ENCODE data around the gene MCFD2. TPM values are rescaled to one million over a fixed set of nuclear protein-coding genes. Genes with fewer than 3 reads are reported as not detected.

The MCFD2 gene
- total and polyA plus RNA-seq, 2 donors (not counting 1 experiment from before 2014, with no cell fraction given): 31.6 to 53.3 TPM

DNA sequence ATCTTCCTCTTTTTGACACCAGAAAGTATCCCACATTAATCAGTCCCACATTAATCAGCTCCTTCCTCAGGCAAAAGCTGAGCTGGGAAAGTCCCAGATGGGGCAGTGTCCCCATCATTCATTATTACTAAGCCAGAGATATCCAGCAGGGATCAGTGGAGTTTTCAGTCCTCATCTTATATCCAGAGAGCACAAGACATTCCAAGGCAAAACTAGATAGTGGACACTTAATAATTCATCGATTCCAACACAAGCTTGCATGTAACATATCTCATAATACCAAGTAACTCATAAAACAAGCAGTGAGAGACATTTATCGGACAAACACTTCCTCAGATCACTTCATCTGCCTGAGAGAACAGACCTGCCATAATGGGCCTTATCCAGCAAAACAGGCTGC, 53.1 kb downstream of the MCFD2 start:
- no peak overlapping the region for H2AFZ ChIP-seq (ENCODE audit: insufficient read depth, low read depth, low read length, poor library complexity, severe bottlenecking)
- H3K36me3 ChIP-seq (replicated peaks in 1 of 2; ENCODE audit: control extremely low read depth in 1 of 2, control insufficient read depth in 1 of 2, extremely low read depth in 1 of 2, insufficient read depth in 2 of 2, low read length in 1 of 2): no peaks in the 10 kb centered on the region
- ChIA-PET CTCF (no interaction called here), POLR2A (interaction anchor here (0.6 kb wide), 1 partner anchor 401 kb away, joined by 3 read pairs; no protein-coding TSS in a partner anchor)
- peaks cover 0 to 4% (median 0%) of the 10 kb centered on the region in 4 experiments for H3K27me3 ChIP-seq (replicated peaks in 1 of 4; ENCODE audit: control extremely low read depth in 1 of 4, control insufficient read depth in 3 of 4, insufficient read depth in 4 of 4, low read length in 3 of 4)
- no peak overlapping the region for H3K4me3 ChIP-seq (ENCODE audit: control extremely low read depth in 1 of 5, extremely low read depth in 1 of 5, insufficient read depth in 1 of 5, low read depth in 2 of 5, low read length in 4 of 5)
- H3K9me3 Mint-ChIP-seq (ENCODE audit: insufficient read depth): peaks cover 12% of the 10 kb centered on the region
- no peak for ATAC-seq (ENCODE audit: low read depth)
- DNase-seq: no peak
- TF ChIP-seq EZH2 (IDR thresholded peaks at IDR 0.05; ENCODE audit: borderline replicate concordance, insufficient read depth, low read depth, low read length, poor library complexity, severe bottlenecking): no peak
- TF ChIP-seq, protein P1, sequence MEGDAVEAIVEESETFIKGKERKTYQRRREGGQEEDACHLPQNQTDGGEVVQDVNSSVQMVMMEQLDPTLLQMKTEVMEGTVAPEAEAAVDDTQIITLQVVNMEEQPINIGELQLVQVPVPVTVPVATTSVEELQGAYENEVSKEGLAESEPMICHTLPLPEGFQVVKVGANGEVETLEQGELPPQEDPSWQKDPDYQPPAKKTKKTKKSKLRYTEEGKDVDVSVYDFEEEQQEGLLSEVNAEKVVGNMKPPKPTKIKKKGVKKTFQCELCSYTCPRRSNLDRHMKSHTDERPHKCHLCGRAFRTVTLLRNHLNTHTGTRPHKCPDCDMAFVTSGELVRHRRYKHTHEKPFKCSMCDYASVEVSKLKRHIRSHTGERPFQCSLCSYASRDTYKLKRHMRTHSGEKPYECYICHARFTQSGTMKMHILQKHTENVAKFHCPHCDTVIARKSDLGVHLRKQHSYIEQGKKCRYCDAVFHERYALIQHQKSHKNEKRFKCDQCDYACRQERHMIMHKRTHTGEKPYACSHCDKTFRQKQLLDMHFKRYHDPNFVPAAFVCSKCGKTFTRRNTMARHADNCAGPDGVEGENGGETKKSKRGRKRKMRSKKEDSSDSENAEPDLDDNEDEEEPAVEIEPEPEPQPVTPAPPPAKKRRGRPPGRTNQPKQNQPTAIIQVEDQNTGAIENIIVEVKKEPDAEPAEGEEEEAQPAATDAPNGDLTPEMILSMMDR (IDR thresholded peaks at IDR 0.05): no peak
- H3K27me3 Mint-ChIP-seq: peaks cover 8% of the 10 kb centered on the region
- no peaks in the 10 kb centered on the region for H3K4me1 ChIP-seq (ENCODE audit: control insufficient read depth in 2 of 2, insufficient read depth in 2 of 2, low read length in 2 of 2)
- no peaks in the 10 kb centered on the region for H3K79me2 ChIP-seq (ENCODE audit: control insufficient read depth, insufficient read depth, low read length)
- peaks cover 4% of the 10 kb centered on the region for H3K4me1 Mint-ChIP-seq
- H3K9ac ChIP-seq (ENCODE audit: low read length): no peak overlapping the region
- H3K27ac ChIP-seq (ENCODE audit: low read length in 2 of 2): no peak overlapping the region
- no peak overlapping the region for H3K27ac Mint-ChIP-seq
- no peak overlapping the region for H3K4me2 ChIP-seq (replicated peaks; ENCODE audit: low read depth, low read length, poor library complexity, severe bottlenecking)
- peaks cover 0 to 30% (median 22%) of the 10 kb centered on the region in 3 donors for H3K9me3 ChIP-seq (ENCODE audit: control extremely low read depth in 1 of 3, control insufficient read depth in 2 of 3, insufficient read depth in 1 of 3, low read length in 2 of 3)
- H4K20me1 ChIP-seq (ENCODE audit: control insufficient read depth, insufficient read depth, low read length, poor library complexity, severe bottlenecking): no peaks in the 10 kb centered on the region
- WGBS (ENCODE audit: insufficient coverage): 90% methylated on average over 2 of the region's 2 CpGs
- intact Hi-C loops (cut with micrococcal nuclease): no loop called here
- no peak overlapping the region for H3K4me3 Mint-ChIP-seq

DNA sequence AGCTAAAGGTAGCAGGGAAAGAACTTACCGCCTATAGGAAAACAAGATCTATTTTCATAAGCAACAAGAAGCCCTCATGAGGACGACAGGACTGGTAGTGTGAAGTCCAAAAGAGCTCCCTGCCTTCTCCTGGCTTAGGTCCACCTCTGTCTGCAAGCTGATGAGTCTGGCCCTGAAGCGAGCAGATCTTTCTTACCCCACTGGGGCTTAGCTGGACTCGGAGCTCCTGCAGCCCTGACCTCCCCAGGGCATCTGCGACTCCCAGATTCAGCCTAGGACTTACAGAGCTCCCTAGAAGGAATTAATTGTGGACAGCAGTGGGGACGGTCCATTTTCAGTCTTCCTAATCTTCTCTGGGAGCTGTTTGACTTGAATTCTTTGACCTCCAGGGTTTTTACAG, 53.7 kb downstream of the MCFD2 start:
- no peaks in the 10 kb centered on the region for H3K36me3 ChIP-seq (replicated peaks in 1 of 2; ENCODE audit: control extremely low read depth in 1 of 2, control insufficient read depth in 1 of 2, extremely low read depth in 1 of 2, insufficient read depth in 2 of 2, low read length in 1 of 2)
- H3K4me3 ChIP-seq (ENCODE audit: control extremely low read depth in 1 of 5, extremely low read depth in 1 of 5, insufficient read depth in 1 of 5, low read depth in 2 of 5, low read length in 4 of 5): no peak overlapping the region
- no peak overlapping the region for H3K27ac Mint-ChIP-seq
- ChIA-PET POLR2A (interaction anchor here (0.6 kb wide), 1 partner anchor 402 kb away, joined by 3 read pairs; no protein-coding TSS in a partner anchor), CTCF (no interaction called here)
- H3K4me1 ChIP-seq (ENCODE audit: control insufficient read depth in 2 of 2, insufficient read depth in 2 of 2, low read length in 2 of 2): no peaks in the 10 kb centered on the region
- no peak overlapping the region for H3K4me3 Mint-ChIP-seq
- H3K27me3 ChIP-seq (replicated peaks in 1 of 4; ENCODE audit: control extremely low read depth in 1 of 4, control insufficient read depth in 3 of 4, insufficient read depth in 4 of 4, low read length in 3 of 4): peaks cover 0 to 4% (median 0%) of the 10 kb centered on the region in 4 experiments
- peaks cover 8% of the 10 kb centered on the region for H3K27me3 Mint-ChIP-seq
- no peak overlapping the region for H2AFZ ChIP-seq (ENCODE audit: insufficient read depth, low read depth, low read length, poor library complexity, severe bottlenecking)
- no peaks in the 10 kb centered on the region for H4K20me1 ChIP-seq (ENCODE audit: control insufficient read depth, insufficient read depth, low read length, poor library complexity, severe bottlenecking)
- H3K27ac ChIP-seq (ENCODE audit: low read length in 2 of 2): no peak overlapping the region
- no peaks in the 10 kb centered on the region for H3K79me2 ChIP-seq (ENCODE audit: control insufficient read depth, insufficient read depth, low read length)
- intact Hi-C loops (cut with micrococcal nuclease): no loop called here
- no peak for TF ChIP-seq EZH2 (IDR thresholded peaks at IDR 0.05; ENCODE audit: borderline replicate concordance, insufficient read depth, low read depth, low read length, poor library complexity, severe bottlenecking)
- TF ChIP-seq, protein P1 (IDR thresholded peaks at IDR 0.05): no peak
- peaks cover 4% of the 10 kb centered on the region for H3K4me1 Mint-ChIP-seq
- H3K9me3 Mint-ChIP-seq (ENCODE audit: insufficient read depth): peaks cover 12% of the 10 kb centered on the region
- WGBS (ENCODE audit: insufficient coverage): 96% methylated on average over 5 of the region's 6 CpGs
- H3K9me3 ChIP-seq (ENCODE audit: control extremely low read depth in 1 of 3, control insufficient read depth in 2 of 3, insufficient read depth in 1 of 3, low read length in 2 of 3): peaks cover 0 to 27% (median 22%) of the 10 kb centered on the region in 3 donors
- H3K4me2 ChIP-seq (replicated peaks; ENCODE audit: low read depth, low read length, poor library complexity, severe bottlenecking): no peak overlapping the region
- no peak for ATAC-seq (ENCODE audit: low read depth)
- no peak for DNase-seq
- H3K9ac ChIP-seq (ENCODE audit: low read length): no peak overlapping the region

Data from B cell (primary cell).